NCI-H524 treated with DMSO at 0.1 percent for 48 hours (cell line): ENCODE measurements around the gene AARS2.
"Not testable (repeated sequence)": the region's sequence is repeated elsewhere in the genome, so short reads cannot be mapped to it uniquely, and the experiment has no call there.

Experiments
- DNase-seq: peaks from one replicate; lab custom pipeline; 2025; lab: John Stamatoyannopoulos, UW

Gene AARS2

DNA sequence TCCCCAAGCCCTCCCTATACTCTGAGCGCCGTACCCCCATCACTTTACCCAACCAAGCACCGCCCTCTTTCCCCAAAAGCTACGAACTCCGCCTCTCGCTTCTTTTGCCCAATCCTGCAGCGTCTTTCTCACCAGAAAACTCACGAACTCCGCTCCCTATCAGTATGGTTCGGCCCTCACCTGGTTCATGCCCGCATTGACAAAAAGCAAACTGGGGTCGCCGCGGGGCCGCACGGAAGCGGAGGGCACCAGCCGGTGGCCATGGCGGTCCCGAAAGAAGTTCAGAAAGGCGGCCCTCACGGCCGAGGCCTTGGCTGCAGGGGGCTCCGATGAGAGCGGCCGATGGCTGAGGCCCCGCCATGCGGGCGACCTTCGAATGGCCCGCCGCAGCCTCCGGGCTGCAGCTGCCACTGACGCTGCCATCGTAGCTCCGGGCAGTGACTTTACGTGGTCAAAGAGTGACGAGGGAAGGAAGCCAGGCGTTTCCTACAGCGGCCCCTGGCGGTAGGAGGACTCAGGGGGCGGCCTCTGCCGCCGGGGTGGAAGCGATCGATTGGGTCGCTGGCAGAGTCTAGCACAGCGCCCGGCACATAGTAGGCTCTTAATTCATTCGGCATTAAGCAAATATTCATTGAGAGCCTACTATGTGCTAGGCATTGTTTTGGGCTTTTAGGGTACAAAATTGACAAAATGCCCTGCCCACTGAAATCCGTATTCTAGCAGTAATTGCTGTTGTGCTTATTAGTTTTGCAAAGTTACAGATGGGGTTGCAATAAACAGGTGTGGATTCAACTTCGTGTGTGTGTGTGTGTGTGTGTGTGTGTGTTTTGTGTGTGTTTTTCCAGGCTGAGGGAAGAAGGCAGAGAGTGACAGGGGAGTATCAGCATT is at the start of gene AARS2:
TSS of gene AARS2 (minus strand) at position 447 of the 888 bp plus-strand sequence. CDS start at position 423, 24 bp downstream.
- peak; percentile 25 for DNase-seq

- DNase-seq = no peak
Measured at GRCh38 chr6:44361947-44362346, 48.8 kb upstream of the AARS2 start.

- DNase-seq = no peak
Measured at GRCh38 chr6:44359973-44360372, 46.8 kb upstream of the AARS2 start.

DNA sequence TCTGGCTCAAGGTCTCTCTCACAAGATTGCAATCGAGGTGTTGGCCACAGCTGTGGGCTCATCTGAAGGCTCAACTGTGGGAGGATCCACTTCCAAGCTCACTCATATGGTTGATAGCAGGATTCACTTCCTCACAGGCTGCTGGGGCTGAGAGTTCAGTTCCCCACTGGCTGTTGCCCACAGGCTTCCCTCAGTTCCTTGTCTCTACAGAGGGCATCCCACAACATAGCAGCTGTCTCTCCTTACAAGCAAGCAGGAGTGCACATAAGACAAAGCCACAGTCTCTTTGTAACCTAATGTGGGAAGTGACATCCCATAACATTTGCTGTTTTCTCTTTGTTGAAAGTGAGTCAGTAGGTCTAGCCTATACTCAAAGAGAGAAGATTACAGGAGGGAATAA is 43.3 kb upstream of the AARS2 start:
- no peak for DNase-seq

DNA sequence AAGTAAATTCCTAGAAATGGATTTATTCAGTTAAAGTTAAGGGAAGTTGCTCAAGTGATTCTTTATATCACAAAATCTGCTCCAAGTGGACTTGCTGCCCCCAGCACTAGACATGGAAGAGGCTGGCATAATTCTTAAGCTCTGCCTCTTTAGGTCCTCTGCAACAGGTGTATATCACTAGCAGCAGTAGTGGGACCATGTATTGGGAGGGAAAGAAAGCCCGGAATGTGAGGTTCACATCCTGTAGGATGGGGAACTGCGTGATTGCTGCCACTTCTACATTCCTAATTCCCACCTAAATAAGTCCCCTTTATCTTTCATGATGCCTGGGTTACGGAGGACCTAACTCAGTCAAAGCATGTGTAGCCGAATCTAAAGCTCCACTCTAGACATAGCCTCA is 42.5 kb upstream of the AARS2 start:
- no peak for DNase-seq

DNA sequence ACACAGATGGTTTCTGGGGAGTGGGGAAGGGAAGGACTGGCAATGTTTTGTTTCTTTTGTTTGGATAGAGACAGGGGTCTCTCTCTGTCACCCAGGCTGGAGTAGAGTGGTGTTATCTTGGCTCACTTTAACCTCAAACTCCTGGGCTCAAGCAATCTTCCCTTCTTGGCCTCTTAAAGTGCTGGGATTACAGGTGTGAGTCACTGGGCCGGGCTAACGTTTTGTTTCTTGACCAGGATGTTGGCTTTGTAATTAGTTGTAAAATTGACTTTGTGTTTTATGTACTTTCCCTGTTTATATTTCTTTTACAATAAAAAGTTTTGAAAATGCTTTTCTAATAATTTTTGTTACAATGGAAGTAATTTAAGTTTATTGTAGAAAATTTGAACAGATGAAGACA is 40.2 kb upstream of the AARS2 start:
- no peak for DNase-seq

GRCh38 chr6:44352259-44352658 is 39.1 kb upstream of the AARS2 start:
- DNase-seq = no peak

DNA sequence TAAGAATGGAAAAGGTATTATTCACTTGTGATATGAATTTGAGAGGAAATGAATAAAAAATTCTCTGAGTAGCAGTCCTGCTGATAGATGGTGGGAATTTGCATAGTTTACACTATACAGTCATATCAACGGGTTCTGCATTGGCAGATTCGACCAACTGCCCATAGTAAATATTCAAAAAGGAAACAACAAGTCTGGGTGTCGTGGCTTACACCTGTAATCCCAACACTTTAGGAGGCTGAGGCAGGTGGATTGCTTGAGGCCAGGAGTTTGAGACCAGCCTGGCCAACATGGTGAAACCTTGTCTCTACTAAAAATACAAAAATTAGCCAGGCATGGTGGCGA is 37.5 kb upstream of the AARS2 start:
- not testable (repeated sequence) for DNase-seq

DNA sequence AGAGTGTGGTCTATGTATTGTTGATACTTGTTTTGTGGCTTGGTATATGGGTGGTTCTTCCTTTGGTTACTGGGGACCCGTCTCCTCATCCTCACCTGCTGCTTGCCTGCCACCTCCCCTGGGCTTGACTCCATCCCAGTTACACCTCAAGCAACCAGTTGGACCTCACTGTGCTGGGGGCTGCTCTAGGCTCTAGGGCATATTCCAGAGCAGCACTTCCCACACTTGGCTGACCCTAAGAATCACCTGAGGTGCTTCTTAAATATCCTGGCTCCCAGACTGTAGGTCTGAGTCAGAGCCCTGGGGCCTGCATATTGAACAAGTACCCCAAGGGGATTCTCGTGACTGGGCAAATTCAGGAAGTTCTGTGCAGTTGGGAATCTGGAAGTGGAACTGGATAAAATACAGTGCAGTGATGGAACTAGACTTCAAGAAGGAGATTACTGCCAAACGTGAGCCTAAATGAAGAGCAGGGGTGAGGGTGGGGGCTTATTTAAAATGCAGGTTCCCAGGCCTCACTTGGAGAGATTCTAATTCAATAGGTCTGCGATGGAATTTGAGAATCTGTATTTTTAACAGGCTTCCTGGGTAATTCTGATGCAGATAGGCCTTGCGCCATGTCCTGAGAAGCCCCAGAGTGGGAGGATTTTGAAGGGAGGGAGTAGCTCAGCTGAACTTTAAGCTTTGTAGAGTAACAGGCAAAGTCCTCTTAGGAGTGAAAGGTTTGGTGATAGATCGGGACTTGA is 36.9 kb upstream of the AARS2 start:
- no peak for DNase-seq

- not testable (repeated sequence) for DNase-seq
Measured at GRCh38 chr6:44346818-44347217, 33.7 kb upstream of the AARS2 start.

- no peak for DNase-seq
Measured at GRCh38 chr6:44342489-44342888, 29.3 kb upstream of the AARS2 start, which contains the start of gene SPATS1. SPATS1 (plus strand) TSS chr6:44342650; CDS start chr6:44343096, 446 bp downstream.

GRCh38 chr6:44342052-44342451 is 28.9 kb upstream of the AARS2 start:
- no peak for DNase-seq

DNA sequence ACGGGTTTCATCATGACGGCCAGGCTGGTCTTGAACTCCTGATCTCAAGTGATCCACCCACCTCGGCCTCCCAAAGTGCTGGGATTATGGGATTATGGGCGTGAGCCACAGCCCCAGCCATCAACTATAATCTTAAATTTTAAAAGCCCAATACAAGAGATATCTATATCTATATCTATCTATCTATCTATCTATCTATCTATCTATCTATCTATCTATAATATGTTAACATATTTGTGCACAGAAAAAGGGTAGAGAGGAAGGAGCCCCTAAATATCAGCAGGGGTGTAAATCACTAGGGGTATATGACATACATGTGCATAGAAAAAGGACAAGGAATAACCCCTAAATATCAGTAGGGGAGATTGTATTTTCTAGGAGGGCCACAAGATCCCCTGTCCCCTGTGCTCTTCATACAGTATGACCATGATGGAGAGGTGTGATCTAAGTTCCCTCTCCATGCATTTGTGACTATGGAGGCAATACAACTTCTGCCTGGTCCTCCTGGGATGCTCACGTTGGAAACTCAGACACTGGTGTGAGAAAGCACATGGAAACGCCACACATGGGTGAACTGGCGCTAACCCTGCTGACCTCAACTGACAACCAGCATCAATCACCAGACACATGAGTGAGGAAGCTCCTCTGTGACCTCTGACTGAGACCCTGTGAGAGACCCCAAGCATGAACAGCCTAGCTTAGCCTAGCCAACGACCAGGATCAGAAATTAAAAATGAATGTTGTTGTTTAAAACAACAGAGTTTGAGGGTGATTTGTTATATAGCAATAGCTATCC is 28.1 kb upstream of the AARS2 start:
- DNase-seq = no peak

- DNase-seq = no peak
Measured at GRCh38 chr6:44339763-44340625, 26.8 kb upstream of the AARS2 start.

- DNase-seq = no peak
Measured at GRCh38 chr6:44339301-44339700, 26.2 kb upstream of the AARS2 start.

DNA sequence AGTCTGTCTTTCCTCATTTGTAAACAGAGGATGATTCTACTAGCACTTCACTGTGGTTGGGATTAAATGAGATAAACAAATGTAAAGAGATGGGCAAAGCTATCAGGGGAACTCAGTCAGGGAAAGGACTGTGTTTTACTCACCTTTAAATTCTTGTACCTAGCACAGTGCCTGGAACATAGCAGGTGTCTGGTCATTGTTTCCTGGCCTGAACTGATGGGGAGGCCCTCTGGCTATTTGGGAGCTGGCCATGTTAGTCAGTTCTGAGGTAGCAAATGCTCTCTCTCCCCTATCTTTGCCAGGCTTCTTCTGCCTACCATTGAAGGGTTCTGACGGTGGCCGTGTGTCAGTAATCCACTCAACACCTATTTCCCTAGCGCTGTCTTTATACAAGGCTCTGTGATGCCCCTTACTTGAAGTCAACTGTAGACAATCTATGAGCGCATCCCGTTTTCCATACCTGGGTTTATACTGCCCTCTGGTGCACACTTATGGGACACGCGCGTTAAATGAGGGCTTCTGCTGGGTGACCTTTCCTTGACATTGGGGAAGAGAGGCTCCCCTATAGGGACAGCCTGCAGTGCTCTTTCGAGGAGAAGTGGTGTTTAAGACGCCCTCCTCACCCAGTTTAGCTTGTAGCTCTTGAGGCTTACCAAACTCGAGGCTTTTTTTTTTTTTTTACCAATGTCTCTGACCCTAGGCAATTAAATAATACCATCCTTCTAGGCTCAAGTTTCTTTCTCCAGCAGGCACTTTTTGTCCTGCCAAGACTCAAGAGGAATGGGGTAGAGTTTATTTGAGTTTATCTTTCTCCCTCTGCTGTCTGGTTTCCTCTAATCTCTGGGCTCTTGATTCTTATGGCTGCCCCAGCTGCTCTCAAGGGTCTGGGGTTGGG is 25.3 kb upstream of the AARS2 start:
- peak; percentile 18 for DNase-seq

DNA sequence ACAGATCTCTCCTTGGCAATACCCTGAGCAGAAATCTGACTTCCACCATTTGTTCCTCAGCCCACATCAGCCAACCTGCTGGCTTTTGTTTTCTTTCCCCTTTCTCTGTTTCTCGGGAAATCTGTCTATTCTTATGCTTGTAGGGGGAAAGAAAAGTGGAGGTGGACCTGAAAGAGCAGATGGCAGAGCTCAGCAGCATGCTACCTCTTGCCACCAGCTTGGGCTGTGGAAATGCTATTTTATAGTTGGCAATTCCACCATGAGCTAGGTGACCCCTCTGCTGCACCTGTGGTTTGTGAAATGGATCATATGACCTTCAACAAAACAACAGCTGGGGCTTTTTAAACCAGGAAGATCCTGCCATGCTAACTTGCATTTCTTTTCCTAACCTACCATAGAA is 22.5 kb upstream of the AARS2 start:
- no peak for DNase-seq

DNA sequence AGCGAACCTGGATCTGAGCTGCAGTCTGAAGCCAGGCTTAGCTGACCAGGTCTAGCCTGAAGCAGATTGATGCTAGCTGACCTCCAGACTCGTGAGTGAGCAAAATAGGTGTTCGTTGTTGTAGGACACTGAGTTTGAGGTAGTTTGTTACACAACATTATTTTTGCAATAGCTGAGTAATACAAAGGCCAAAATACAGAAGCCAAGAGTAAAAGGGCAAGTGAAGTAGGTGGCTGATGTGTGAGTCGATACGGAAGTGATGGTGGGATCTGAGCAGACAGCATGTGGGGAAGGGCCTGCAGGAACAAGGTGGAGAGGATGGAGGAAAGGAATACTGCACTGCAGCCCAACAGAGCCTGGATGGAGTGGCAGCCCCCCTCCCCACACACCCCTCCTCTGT is 20.8 kb upstream of the AARS2 start:
- DNase-seq = no peak

DNA sequence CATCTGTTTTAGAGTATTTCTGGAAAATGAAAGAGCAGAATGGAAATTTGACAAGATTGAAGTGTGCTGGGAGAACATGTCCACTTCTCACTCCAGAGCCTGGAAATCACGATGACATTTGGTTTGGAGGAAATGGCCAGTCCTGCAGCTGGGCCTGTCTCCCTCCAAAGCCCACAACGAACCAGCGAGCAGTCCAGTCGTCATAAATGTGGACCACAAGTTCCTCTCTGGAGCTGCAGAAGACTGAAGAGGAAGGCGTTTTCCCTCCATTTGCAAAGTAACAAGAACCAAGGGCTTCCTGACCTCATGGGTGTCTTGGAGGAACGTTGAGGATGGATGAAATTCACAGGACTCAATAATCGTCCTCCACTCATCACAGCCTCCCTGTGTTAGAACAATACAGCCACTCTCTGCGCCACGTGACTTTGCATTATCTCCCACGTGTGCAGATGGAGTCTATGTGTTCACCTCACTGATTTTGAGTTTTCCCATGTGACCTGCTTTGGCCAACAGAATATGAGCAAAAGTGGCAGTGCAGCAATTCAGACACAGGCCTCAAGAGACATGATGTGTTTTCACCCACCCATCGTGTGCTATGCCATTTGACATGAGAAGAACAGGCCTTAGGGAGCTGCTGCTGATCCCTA is 20.2 kb upstream of the AARS2 start:
- no peak for DNase-seq

- DNase-seq = peak; percentile 37
Measured at GRCh38 chr6:44332585-44332984, 19.4 kb upstream of the AARS2 start.
